Activated CD8-positive, alpha-beta memory T cell treated with anti-CD3 and anti-CD28 coated beads, Interleukin-2, amount 50 U/mL, for 48 hours (primary cell): ENCODE measurements around the gene DLGAP4.

Experiments
- DNase-seq: peaks from one replicate; pipeline ENCODE4 v3.0.0-alpha.2; 2020

The DLGAP4 gene

DNA sequence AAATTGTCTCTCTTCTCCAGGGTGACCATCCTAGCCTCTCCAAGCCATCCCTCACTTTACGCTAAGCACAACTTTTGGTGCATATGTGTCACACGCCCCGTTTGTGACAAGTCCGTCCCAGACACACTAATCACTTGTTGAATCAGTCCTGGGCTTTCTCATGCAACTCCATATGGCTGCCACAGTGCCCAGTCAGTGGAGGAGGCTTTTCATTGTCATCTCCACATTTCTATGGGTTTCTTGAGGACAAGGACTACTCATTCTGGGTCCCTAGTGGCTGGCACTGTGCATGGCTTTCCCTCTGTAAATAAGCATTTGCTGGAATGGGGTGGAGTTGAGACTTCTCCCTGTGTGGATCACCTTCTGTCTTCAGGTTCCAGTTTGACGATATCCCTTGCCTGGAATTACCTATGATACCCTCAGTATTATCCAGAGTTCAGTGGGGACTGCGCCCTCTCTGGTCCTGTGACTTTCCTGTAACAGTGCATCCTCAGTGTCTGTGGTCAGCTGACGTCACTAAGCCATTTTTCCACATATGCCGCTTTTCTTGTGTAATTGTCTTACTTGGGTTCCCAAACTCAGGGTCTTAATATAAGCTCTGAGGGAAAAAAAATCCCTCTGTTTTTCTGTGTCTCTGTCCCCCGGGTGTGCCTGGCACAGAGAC is 175.4 kb downstream of the DLGAP4 start:
- no peak for DNase-seq

DNA sequence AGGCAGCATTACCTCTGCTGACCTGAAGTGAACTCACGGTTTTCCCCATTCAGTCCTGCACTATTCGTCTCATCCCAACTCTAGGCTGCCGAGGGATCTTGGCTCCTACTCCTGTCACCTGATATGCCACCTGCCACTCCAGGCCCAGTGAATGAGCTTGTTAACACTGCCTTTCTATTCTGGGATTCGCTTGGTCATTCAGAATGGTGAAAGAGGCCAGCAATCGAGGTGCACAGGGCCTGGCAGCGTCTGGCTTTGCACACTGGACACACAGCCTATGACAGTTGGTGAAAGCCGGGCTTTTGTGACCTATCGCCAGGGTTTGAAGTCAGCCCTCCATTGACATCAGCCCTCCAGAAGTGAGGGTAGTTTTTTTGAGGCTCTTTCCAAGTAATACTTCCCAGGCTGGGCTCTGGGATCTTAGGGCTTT is 175.9 kb downstream of the DLGAP4 start:
- no peak for DNase-seq

DNA sequence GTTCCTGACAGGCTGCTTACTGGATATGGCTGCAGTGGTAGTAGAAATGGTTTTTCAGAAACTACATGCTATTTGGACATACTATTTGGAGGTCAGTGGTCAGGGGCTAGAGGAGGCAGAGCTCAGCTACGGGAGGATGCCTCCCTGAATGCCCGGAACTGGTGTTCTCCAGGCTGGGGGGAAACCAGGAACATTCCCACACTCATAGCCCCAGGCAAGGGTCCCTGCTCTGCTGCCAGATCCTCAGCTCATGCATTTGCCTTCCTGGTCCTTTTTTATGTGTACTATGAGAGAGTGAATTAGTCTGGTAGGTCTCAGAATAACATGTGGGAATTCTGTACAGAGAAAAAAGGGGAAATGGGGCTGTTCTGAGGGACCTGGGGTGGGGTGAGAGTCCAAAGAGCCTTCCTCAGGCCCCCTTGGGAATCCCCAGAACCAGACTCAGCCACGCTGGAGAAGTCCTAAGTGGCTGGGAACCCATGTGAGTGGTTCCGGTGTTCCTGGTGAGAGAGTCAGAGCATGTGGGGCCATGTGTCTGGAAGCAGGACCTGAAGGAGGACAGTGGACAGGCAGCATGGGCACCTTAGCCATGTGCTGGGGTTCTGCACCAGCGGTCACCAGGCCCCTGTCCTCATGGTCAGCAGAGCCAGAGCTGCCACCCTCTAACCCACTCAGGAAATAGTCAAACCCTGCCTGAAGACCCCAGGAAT is 177.2 kb downstream of the DLGAP4 start:
- no peak for DNase-seq

DNA sequence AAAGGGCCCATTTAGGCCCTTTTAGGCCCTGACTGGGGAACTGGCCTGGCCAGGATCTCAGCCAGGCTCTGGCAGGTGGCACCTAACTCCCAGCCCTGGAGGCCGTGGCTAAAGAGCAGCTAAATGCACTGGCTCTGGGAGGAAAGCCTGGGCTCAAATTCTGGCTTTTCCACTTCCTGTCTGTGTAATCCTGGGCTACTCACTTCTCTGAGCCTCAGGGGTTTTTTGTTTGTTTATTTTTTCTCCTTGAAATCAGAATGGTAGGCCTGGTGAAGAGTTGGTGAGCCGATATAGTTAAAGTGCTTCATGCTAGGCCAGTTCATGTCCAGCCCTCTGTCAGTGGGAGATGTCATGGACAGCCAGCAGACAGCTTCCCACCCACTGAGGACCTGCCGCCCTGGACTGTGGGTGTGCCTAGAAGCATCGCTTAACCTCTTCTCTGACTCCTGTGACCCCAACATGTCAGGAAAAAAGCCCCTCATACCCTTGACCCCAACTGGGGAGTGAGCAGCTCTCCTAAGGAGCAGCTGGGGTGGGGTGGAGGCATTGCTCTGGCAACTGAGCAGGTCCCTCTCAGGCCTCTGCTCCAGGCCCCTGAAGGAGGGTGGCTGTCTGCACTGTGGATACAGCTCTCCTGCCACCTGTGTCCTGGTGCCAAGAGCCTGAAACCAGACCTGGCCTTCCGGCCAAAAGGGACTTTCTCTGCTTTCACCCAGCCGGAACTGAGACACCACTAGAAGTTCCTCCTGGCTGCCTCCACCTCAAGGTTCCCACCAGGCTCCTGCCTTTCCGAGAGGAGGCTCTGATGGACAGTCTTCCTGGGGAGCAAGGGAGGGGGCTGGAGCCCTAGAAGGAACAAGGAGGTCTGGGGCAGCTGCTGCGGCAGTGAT is 178.0 kb downstream of the DLGAP4 start:
- no peak for DNase-seq

DNA sequence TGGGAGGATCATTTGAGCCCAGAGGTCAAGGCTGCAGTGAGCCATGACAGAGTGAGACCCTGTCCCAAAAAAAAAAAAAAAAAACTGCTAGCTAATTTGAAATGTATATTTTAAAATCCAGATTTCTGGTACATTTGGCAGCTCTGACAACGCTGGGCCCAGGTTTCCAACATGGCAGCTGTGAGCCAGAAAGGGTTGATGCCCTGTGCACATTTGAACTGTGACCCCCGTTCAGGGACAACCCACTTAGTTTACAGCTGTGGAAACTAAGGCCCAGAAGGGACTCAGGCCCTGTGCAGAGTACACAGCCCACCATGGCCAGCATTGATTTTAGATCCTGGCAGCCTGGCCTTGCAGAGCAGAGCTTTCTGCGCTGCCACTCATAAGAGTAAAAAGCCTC is 179.1 kb downstream of the DLGAP4 start:
- DNase-seq: no peak

DNA sequence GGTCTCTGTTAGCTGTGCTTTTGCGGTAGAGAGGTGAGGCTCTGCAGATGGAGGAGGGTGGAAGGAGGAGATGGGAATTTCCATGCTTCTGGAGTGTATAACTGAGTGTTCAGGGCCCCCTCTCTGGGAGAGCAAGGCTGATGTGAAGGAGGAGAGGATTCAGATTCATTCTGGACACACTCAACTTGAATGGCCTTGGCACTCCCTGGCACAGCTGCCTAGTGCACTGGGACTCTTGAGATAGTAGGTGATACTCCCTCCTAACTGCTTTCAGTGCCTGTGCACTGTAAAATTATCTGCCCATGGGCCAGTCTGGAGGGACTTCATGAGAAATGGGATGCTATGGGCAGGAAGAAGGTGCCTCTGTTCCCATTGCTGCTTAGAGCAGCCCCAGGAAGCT is 180.9 kb downstream of the DLGAP4 start:
- no peak for DNase-seq

DNA sequence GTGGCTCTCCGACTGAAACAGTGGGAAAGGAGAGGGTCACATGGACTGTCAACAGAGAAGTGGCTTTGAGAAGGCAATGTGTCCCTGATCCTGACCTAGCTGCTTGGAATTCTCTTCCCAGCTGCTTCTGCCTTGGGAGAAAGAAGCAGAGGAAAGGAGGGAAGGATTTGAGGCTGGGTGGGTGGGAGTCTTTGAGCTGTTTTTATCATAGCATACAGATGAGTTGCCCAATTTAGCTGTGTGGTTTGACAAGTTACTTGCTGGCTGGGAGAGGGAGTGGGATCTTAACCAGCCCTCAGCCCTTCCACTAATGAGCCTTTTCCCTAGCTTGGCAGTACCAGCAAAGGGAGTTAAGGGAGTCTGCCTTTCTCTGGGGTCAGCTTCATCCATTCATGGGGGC is 184.1 kb downstream of the DLGAP4 start:
- no peak for DNase-seq

DNA sequence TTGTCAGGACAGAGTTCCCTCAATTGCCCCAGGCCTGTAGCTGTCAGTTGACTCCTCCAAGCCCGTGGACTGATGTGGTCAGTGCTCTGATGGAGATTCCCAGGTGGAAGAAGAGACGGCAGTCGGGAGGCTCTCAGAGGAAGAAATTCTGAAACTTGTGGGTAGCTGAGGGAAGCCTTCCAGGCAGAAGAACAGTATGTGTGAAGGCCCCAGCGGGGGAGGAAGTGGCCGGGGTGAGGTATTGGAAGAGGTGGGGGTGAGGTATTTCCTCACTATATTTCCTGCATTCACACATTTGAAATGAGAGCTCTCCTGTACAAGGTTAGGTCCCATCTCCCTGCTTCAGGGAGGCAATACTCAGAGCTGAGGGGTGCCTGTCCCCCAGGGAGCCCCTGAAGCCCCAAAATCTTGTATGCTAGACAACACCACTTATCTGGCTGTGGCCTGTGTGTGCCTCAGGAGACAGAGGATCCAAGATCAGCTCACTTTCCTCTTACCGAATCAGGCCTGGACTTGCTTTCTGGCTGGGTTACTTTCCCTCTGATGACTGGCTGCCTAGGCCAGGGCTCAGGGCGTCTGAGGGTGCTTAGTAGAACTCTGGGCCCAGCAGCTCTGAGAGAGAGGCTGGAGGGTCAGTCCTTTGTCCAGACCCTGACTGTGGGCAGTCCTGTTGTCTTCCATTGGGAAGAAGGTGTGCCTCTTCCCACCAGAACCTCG is 185.9 kb downstream of the DLGAP4 start:
- DNase-seq: peak; percentile 67

DNA sequence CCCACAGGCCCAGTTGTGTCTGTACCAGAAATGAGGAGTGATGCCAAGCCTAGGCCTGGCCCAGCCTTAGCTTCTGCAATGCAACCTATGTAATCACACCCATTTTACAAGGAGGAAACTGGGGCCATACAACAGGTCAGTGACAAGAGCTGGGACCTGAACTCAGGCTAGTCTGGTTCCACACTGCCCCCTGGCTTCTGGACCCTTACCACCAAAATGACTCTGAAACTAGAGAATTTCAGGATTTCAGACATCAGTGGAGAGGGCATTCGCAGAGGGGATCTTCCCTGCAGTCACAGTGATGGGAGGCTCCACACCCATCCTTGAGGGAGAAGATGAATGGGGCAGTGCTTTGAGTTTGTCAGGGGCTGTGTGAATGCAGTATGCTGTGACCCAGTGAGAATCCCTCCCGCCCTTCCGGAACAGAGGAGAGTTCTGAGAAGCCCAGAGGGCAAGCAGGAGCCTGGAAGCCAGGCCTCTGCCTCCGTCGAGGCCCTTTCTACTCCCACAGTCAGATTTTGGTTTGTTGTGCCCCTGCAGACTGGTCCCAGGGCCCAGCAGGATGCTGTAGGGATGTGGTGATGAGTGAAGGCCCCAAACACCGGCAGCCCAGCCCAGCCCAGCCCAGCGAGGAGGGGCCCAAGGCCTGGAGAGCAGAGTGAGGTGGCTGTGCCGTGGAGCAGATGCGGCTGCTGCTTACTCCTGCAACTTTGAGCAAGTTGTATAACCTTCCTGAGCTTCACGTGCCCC is 187.1 kb downstream of the DLGAP4 start:
- no peak for DNase-seq

DNA sequence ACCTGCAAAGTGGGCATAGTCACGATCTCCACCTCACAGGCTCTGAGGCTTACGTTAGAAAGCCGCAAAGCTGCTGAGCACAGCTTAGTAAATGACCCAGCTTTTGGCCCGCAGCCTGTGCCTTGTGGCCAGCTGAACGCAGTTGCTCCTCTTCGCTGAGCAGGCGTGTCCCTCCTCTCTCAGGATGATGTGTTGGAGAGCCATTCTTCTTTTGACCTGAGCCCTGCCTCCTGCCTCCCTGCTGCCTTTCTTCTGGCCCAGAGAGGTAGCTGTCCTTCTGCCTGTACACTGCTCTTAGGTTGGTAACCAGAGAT is 187.6 kb downstream of the DLGAP4 start:
- no peak for DNase-seq

DNA sequence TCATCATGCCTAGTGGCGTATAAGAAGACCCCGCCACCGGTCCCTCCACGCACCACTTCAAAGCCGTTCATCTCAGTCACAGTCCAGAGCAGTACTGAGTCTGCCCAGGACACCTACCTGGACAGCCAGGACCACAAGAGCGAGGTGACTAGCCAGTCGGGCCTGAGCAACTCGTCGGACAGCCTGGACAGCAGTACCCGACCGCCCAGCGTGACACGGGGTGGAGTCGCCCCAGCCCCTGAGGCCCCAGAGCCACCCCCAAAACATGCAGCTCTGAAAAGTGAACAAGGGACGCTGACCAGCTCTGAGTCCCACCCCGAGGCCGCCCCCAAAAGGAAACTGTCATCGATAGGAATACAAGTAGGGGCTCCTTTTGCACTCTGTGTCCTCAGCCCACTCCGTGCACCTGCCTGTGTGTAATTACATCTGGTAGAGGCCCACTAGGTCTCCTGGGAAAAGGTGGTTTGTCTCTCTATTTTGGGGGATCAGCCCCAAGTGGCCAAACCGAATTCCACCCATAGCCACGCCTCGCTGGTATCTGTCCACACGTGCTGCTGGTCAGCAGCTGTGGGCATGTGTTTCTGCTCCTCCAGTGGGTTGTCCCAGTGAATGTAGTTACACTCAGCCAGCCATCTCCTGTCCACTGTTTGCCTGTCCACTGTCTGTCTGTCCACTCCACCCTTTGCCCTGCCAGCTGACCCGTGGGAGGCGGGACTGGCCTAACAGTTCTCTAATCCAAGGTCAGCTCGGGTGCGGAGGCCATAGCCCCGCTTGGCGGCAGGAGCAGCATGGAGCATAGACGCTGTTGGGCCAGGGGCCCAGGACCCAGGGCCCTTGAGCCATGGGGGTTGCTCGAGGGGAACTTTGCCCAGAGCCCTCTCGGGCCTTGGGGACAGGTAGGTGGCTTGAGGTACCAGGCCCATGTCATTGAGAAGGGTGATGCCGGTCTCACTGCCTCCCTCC is 190.8 kb downstream of the DLGAP4 start:
- no peak for DNase-seq

DNA sequence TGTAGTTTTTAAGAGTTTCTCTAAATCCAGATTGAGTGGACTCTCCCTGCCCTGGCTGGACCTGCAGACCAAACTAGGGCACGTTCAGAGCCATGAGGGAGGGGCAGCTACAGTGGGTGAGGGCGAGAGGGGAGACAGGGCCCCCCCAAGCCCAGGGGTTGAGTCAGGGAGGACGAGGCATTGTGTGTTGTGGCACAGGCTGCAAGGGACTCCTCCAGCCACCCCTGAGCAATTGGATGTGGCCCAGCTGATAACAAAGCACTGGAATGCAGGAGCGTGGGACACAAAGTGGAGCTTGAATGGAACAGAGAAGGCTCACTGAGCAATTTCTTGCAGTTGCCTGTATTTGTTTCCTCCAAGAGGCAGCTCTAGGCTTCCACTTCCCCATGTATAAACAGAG is 191.7 kb downstream of the DLGAP4 start:
- no peak for DNase-seq

DNA sequence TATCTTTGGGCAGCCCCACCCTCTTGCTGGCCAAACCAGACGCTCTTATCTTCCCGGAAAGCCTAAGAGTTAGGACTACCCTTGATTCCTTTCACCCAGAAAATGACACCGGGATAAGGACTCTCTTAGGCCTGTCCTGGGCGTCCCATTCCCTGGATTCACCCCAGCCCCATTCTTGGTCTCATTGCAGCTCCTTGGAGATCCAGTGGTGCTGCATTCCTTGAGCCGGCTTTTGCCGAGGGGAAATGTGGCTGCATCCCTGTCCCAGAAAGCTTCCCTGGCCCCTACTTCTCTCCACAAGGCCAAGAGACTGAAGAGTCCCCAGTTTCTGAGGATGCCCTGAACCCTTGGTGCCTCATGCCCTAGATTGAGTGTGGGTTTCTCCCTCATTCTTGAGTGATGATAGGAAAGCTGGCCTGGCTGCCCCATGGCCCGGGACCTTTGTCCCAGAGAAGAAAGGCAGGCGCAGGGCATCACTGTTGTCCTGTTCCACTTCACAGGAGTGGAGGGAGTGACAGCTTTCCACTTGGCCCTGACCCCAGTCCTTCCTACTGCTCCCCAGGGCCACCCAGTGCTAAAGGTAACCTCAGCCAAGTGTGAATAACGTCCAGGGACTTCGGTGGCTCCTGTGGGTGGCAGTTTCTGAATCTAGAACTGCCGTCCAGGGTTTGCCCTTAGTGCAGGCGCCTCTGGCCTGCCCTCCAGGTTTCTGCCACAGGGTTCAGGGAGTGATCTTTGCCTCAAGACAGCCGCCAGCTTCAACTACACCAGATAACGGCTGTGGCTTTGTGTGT is 192.4 kb downstream of the DLGAP4 start:
- no peak for DNase-seq

DNA sequence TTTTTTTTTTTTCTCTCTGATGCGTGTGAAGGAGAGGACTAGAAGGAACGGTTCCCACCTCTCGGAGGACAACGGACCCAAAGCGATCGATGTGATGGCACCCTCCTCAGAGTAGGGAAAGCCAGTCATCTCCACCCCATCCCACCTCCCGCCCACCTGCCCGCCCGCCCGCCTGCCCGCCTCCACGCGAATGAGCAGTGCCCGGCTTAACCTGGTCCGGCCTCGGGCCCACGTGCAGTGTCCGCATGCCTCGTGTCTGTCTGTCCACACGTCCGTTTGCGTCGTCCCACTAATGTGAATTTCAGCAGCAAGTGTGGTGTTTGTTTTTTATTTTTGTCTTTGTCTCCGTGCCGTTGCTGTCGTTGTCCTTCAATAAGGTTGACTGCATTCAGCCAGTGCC is 193.1 kb downstream of the DLGAP4 start:
- DNase-seq: no peak

DNA sequence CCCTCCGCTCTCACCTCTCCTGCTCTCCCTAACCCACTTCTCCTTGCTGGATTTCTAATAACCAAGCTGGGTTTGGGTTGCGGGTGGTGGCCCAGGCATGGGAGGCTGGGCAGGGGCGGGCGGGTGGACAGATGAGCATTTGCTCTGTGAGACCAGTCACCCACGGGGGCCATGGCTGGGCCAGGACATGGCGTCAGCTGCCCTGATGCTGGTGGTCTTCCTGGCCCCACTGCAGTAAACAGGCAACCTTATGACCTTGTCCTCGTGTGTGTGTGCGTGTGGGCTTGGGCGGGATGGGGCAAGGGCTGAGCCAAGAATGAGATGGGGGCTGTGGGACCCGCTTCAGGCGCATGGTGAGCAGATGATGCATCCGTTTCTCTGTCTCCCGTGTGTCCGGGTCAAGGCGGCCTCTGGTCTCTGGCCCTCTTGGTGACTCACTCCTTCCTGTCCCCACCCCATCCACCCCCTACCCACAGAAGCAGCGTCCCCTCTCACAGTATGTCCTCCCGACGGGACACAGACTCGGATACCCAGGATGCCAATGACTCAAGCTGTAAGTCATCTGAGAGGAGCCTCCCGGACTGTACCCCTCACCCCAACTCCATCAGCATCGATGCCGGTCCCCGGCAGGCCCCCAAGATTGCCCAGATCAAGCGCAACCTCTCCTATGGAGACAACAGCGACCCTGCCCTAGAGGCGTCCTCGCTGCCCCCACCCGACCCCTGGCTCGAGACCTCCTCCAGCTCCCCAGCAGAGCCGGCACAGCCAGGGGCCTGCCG is 193.8 kb downstream of the DLGAP4 start:
- no peak for DNase-seq

DNA sequence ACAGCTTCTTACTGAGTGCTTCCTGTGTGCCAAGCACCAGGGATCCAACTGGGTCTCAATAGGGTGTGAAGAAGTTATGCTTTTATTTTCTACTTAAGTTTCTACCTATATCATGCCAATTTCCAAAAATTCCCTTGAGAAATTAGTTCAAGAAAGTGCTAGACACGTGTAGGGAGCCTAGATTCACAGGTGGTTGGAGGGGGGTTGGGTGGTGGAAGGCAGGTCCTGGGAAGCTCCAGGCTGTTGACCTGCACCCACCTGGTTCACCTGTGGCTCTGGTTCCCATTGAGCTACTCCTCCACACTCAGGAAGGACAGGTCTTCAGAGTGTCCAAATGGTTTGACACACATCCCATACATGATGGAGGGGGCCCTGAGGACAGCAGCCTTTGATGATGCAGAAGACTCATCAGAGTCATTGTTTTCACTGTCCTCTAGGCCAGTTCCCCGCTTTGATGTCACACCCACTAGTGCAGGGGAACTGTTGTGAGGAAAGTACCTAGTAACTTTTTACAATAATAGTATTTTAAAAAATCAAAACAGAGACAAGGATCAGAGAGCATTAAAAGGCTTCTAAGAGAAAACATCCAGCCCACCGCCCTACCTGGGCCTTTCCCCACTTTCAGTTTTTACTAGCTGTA is 195.3 kb downstream of the DLGAP4 start:
- DNase-seq: no peak

DNA sequence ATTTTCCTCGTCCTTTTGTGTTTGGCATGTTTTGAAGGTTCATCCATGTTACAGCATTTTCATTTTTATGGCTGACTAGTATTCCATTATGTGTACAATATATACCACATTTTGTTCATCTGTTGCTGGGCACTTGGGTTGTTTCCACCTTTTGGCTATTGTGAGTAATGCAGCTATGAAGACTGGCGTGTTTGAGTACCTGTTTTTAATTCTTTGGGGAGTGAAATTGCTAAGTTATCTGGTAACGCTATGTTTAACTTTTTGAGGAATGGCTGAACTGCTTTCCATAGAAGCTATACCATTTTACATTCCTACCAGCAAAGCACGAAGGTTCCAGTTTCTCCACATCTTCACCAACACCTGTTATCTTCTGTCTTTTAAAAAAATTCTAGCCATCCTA is 198.2 kb downstream of the DLGAP4 start:
- no peak for DNase-seq

DNA sequence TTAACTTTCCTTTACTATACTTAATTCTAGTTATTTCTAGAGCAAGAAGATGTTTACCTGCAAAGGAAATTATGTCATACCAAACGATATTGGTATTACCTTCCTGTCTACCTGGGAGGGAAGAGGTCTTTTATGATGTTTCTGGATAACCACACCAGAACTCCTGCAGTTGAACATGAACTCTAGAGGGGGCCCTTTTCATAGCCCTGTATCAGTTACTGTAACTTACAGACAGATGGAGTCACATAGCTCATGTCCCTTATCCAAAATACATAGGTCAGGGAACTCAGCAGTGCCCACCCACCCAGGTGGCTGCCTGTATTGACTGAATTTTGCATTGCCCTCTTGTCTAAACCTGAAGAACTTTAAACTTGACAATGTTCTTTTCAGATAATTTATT is 200.1 kb downstream of the DLGAP4 start:
- DNase-seq: no peak

DNA sequence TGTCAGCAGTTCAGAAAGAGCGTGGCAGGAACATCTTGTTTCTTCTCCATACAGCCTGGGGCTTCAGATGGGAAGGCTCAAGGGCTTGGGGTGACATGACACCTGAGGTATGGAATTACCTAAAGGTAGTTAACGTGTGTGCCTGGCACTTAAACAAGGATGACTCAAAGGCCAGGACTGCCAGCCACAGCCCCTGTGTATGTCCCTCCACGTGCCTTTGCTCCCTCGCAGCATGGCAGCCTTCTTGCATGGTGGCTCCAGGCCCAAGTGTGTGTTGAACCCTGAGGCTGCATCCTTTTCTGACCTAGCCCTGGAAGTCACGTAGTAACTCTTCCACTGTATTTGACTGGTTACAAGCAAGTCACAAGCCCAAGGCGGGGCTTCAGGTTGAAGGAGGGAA is 201.6 kb downstream of the DLGAP4 start:
- DNase-seq: no peak
